T follicular helper cell (primary cell): ENCODE data around the gene CISH.

ENCODE experiments used
- DNase-seq: peaks from one replicate; pipeline ENCODE4 v3.0.0-alpha.2; 2020; ENCODE audit warnings: low read depth

CISH gene

DNA sequence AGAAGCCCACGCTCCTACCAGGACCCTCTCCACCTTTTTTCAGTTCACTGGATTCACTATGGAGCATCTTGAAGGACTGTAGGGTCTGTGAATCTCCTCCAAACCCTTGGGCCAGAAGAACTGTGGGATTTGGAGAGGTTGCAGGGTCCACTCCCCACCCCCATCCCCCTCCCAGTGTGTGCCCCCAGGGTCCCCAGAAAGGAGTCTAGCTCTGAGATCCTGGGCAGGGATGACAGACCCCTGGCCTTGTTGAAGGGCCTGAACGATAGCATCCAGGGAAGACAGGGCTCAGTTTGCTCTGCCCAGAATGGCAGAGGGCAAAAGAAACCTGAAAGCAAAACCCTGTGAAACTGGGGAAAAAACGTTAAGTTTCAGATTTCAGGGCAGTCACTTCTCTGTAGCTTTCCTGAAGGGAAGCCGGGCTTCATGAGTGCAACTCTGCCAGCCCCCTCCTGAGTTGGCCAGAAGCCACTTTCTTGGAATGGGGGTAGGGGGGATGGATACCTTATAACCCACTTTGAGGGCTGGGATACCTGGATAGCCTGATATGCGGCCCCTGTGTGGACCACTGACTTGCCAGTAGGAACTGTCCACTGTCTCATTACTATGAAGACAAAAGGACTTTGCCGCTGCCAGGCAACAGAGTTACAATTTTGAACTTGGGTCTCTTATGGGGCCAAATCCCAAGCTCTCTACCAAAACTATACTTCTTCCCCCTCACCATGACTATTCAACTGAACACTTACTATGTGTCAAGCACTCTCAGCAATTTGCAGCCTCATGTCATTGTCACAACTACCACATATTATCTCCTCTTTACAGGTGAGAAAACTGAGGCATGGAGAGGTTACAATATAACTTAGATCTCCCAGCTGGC lies 1.6 kb upstream of the CISH start:
- no peak for DNase-seq

DNA sequence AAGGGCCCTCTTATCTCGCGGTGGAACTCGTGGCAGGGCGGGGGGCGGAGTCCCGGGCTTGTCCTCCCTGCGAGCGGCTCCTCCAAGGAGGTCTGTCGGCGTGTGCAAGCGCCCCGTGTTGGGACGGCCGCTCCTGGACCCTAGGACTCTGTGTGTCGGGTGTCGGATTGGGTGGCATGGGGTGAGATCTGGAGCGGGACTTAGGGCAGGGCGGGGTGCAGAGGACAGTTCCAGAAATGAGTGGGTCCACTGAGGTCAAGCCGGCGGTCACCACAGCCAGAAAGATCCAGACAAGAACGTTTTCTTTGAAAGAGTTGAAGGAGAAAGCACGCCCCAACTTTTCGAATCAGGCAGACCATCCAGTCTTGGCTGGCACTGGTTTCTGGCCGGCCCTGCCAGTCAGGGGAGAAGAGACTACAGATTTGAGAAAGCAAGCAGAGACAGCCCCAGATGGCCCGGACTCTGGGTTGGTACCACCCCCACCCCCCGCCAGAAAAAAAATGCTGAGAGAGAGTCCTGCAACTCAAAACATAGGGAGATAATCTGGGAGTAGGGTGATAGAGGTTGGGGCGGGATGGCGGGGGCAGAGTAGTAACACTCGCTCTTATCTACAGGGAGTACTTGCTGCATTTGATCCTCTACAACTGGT lies 784 bp upstream of the CISH start:
- no peak for DNase-seq

DNA sequence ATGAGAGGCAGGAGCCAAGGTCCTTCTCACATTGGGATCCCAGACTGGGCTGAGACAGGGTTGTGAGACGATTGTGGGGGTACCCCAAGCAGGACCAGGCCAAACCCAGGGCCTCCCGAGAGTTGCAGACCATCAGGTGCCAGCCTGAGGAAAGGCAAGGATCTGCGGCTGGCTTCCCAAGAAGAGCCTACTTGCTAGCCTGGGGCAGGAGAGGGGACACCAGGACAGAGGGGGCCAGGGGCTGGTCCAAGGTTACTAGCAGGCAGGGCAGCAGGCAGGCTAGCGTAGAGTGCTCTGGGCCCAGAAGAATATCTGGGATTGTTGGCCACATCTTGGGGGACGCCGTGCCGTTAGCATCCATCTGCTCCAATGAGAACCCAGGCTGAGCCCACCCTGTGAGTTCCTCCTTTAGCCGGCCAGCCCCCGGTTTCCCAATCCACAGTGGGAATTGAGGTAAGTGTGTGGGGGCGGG lies 546 bp downstream of the CISH start:
- no peak for DNase-seq

DNA sequence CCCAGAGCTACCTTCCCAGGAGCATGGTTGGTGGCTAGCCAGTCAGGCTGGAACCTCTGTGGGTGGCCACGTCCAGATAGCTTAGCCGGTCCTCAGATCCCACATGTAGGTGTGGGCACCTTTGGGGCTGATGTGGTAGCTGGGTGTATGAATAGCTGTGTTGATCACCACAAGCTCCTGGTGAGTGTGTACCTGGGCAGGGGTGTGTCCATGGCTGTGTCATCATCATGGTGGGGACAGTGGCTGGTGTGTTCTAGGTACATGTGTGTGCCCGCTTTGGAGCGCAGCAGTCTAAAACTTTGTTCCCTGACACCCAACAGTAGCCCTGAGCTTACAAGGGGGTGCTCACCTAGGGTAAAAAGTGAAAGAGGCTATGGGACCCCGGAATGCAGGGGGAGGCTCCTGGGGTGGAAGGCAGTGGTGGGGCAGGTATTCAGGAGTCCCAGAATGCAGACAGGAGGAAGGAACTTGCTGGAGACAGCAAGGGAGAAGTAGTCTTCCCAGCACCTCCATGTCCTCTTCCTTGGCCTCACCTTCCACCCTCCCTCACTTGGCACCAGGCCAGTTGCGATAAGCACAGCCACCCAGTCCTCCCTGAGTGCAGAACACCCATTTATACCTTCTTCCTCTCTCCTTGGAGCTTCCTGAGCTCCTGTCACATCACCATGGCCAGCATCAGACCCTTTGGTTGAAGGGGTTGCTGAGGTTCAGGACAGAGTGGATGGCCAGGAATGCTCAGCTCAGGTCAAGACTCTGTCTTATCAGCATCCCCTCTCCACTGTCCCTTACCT lies 1.2 kb downstream of the CISH start:
- no peak for DNase-seq

DNA sequence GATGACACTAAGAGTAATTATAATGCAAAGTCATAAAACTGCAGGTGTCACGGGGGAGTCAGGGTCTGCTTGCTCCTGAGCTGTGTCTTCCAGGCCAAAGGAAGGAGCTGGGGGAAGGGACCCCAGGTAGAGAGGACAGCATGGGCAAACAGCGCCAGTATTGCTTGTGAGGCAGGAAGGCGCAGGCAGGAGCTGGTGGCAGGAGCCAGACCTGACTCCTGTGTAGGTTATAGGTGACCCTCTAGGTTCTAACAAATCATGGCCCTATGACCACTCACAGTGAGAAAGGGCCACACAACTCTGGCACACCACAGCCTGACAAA lies 1.9 kb downstream of the CISH start:
- no peak for DNase-seq

DNA sequence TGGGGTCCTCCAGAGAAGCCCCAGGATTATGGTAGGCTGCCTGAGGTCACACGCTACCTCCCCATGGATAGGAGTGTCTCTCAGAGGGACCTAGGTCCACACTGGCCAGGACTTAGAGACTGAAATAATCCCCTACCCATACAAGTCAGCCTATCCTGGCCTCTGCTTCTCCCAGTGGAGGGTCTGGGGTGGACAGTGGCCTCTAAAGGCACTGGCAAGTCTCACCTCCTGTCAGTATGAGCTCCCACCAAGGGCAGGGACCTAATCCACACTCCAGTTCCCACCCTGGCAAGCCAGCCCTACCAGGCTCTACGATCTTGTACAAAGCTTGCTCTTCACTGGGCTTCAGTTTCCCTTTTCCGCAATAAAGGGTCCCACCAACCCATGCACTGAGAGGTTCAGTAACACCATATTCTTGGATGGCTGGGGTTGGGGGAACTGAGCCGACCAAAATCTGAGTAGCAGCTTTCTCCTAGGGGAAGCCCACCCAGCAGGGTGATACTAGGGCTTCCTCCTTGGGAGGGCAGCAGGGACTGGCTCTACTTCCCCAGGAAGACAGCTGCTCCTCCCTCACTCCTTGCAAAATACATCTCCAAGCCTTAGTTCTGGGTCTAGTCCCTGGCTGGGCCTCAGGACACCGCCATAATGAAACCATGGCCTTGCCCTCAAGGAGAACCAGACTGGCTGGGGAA lies 2.4 kb downstream of the CISH start:
- no peak for DNase-seq

DNA sequence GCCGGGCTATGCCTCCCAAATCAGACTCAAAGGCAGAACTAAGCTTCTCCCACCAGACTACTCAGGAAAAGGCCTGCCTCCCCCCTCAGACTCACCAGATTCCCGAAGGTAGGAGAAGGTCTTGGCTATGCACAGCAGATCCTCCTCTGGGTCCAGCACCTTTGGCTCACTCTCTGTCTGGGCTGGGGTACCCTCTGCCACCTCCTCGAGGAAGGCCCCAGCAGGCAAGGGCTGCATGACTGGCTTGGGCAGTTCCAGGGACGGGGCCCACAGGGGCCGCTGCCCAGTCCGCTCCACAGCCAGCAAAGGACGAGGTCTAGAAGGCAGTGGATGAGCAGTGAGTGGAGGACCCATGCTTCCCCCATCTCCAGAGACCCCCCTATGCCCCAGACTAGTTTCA lies 3.3 kb downstream of the CISH start:
- no peak for DNase-seq

DNA sequence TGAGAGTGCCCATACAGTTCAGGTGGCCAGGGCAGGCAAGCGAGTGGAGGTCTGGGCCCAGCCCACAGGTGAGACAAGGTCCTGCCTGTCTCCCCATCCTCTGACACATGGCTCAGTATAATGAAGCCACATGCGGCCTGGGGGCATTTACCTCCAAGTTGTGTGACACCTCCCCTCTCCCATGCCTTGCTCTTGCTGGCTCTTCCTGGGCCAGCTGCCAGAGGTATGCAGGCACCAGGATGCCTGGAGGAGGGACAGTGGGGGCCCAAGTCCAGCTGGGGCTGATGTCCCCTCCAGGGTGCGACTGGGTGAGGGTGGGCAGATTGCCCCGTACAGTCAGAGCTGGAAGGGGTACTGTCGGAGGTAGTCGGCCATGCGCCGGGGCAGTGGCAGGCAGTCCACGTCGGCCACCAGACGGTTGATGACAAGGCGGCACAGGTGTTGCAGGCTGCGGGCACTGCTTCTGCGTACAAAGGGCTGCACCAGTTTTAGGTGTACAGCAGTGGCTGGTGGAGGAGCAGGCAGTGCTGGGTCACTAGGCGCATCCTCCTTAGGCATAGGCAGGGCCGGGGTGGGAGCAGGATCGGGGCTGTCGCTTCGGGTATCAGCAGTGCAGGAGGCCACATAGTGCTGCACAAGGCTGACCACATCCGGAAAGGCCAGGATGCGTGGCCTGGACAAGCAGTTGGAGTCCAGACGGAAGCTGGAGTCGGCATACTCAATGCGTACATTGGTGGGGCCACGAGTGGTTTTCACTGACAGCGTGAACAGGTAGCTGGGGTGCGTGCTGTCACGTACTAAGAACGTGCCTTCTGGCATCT lies 4.1 kb downstream of the CISH start:
- DNase-seq, result no peak

DNA sequence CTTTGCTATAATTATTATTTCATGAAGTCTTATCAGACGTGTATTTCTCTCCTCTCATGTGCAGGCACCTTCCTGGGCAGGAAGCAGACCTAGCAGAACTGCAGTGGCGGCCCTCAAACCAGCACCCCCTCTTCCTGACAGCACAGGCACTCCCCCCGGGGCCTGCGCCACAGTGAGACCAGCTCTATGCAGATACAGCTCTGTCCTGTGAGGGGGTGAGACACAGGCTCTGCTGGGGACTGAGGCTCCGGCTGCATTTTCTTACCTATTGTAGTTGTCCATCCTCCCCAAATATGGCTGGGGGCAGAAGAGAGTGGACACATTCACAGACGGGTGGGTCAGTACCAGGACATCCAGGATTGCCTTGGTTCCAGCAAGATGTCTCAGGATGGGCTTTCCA lies 5.0 kb downstream of the CISH start:
- no peak for DNase-seq

DNA sequence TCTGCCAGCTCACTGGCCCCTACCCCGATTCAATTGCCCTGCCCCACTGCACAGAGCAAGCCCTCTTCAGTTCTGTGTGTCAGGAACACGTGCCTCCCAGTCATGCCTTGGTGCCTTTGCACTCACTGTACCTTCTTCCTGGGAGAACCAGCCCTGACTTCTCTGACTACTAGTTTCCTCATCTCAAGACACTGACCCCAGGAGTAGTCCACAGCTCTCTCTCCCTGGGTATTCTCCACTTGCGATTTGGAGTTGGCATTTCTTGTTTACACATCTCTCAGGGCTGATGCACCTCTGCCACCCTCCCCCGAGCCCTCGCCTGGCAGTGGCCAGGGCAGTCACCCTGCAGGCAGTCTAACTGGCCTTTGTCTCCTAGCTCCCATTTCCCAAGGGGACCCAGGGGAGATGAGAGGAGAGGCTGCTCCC lies 5.7 kb downstream of the CISH start:
- no peak for DNase-seq

DNA sequence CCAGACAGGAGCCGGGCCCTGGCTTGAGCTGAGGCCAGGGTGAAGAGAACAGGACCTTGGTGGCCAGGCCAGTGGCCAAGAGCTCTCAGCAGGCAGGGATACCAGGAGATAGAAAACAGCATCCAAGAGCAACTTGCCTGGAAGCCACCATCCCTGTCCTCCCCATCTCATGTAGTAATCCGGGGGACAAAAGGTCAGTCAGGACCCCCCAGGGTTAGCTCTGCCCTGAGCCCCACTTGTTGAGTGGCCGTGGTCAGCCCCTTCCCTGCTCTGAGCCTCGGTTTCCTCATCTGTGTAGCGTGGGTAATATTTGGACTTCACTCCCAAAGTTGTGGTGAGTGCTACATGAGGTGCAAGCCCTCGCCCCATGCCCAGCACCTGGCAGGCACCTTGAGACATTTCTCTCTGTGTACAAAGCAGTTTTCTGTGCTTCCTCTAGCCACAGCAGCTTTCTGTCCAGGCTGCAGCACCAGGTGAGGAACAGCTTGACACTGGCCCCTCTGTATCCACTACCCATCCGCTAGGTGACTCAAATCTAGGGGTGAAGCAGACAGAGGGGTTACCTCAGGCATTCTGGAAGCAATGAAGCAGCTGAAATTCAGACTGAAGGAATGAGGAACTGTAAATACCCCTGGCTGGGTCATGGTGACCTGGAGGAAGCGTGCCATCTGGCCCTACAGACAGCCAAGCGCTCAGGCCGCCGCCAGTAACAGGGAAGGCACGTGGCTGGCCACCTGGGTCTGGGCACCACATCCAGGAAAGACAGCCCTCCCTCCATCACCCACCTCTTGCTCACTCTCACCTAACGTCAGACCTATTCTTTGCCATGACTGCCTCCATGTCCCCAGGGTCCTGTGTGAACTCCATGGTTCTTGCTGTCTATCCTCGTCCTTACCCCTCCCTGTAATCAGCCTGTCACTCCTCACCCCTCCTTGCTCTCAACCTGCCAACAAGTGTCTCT lies 6.7 kb downstream of the CISH start:
- no peak for DNase-seq

DNA sequence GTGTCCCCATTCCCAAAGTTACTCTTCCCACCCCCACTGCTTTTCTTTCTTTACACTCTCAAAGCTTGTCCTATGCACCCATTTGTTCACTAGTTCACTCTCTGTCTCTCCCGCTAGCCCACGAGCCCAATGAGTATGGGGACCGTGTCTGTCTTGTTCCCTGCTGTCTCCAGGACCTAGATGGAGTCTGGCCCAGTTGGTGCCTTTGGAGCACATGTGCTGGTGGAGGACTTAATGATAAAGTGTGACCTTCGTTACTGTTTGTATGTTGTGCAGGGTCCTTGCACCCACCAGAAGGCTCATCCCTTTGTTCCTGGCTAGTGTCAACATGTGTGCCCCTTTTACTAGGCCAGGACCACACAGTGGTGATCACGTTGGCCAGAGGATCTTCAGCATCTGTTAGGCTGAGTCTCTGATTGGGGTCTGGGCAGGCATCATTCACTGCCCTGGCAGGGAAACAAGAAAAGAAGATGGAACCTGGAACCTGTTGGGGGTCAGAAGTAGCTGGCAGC lies 7.4 kb downstream of the CISH start:
- no peak for DNase-seq

DNA sequence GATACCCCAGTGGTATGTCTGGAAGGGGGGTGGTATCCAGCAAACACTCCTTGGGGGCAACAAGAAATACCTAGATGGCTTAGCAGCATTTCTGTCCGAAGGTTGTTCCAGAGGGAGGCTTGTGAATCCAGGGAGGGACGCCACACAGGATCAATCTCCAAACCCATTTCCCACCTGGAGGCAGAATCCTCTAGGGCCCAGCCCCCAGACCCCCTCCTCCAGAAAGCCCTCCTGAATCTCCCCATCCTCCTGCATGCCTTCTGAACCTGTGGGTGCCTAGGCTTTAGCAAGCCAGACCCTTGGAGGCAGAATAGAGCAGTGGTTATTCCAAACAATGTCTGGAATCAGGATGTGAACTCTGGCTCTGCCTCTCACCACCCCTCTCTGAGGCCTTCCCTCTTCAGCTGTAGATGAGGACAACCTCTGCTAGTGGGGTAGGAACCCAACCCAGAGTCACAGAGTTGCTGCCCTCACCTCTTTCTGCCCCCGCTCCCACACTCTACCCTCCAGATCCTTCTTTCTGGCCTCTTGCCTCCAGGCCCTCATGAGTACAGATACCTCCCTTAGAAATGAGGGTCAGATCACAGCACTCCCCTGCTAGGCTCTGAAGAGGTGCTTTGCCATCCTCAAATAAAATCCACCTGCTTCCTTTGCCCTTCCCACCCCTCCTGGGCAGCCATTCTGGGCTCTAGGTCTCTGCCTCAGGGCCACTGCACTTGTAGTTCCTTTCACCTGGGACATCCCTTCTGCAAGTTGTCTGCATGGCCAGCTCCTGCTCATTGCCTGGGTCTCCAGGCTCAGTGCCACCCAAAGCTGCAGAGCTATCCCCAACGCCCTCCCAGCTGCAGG lies 8.1 kb downstream of the CISH start:
- DNase-seq, result no peak

DNA sequence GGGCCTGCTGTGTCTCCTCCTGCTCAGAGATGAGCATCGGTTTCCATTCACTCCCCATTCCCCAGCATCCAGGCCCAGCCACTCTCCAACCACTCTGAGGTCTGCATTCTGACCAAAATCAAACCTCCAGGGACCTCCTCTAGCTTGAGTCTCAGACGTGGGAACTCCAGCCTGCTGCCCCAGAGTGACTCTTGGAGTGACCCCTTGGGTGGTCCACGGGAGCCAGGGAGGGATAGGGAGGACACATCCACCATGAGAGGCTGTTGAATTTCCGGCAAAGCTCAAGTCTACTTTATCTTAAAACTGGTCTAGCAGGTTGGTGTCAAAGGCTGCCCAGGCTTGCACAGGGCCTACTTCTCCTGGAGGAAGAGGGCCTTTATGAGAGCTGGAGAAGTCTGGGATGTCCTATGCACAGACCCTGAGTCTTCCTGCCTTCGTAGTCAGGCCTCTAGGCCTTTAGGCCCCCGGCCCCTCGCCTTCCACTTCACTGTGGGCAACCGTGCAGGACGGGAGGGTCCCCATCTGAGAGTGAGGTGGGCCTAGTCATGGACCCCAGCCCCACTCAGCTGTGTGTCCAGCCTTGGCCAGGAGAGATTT lies 8.9 kb downstream of the CISH start:
- DNase-seq, result no peak

DNA sequence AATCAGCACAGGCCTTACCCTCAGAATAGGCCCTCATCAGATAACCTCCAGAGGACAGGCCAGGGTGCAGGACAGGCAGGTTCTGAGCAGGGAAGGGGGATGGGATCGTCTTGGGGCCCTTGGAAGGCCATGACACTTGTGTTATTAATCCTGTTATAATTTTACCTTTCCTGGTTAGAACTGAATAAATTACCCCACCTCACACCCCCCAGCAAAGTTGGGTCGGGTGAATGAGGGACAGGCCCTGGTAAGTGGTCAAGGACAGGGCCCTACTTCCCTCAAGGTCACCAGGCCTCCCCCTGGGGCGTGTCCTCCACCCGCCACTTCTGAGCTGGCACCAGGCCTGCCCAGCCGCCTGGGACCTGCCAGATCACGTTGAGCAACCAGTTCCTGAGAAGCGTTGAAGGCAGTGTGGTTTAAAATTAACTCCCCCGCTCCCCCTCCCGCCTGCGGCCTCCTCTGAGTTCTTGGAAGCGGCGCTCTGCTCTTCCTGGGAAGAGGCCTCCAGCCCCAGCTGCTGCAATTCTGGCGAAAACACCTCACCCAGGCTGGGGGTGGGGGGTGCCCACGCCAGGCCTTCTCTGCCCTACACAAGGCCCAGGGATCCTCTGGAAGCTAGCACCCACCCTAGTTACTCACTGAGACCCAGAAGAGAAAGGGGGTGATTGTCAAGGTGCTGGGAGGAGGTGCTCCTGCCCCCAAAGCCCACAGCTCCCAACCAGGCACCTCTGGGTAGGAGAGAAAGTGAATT lies 10.6 kb downstream of the CISH start:
- DNase-seq, result peak; percentile 39

DNA sequence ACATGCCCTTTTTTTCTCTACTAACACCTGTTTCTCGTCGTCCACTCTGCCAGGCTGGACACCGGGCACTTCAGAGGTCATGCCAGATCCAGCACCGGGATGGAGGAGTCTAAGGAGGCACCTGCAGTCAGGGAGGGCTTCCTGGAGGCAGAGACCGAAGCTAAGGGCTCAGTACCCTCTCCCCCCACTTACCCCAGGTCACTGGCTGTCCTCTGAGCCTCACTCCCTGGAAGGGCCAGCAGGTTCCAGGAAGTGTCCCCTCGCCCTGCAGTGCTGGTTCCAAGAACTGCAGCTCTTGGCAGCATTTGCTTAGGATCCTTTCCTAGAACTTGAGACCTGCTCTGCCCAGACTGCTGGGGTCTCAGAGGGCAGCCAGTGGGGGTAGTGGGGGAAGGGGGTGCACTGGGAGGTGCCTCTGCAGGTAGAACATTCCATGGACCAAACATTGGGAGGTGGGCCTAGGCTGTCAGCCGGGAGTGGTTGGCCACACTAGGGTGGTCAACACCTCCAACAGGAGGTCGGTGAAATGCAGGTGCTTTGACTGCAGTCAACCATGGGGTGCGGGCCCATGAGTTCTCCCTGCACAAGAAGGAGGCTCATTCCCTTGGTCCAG lies 11.3 kb downstream of the CISH start:
- DNase-seq, result no peak

DNA sequence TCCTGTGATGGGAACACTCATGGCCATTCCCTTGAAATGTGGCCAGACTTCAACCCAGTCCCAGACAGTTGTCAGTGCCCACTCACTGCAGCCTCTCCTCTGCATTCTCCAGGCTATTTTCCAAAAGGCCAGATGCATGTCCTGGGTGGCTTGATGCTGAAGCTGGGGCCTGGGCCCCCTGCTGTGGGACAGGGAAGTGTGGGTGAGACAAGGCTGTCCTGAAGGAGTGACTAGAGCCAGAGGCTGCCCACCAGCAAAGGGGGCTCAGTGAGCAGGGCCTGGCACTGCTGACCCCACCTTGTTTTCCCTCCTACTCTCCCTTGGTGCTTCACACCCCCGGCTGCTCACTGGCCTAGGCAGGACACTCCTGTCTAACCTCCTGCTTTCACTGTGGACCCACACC lies 11.9 kb downstream of the CISH start:
- DNase-seq, result no peak
